ENCODE data around the gene UMODL1.

DNA sequence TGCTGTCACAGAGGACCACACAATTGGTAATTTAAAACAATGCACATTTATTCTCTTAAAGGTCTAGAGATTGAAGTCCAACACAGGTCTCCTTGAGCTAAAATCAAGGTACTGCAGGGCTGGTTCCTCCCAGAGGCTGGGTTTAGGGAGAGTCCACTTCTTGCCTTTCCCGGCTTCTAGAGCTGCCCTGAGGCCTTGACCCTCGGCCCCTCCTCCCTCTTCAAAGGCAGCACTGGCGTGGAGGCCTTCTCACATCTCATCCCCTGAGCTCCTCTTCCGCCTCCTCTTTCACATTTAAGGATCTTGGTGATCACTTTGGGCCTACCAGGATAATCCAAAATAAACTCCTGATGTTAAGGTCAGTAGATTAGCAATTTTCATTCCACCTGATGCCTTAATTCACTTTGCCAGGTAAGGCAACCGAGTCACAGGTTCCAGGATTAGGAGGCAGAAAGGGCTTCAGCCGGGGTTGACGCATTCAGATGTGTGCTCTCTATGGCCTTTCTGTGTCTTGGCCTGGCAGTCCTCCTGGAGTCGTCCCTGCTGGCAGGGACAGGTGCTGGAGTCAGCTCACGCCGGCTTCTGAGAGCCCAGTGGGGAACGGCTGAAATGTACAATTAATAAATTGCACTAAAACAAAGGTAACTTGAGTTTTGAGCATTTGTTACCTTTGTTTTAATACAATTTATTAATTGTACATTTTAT lies 86.6 kb downstream of the UMODL1 start:
- TF ChIP-seq, protein P1, sequence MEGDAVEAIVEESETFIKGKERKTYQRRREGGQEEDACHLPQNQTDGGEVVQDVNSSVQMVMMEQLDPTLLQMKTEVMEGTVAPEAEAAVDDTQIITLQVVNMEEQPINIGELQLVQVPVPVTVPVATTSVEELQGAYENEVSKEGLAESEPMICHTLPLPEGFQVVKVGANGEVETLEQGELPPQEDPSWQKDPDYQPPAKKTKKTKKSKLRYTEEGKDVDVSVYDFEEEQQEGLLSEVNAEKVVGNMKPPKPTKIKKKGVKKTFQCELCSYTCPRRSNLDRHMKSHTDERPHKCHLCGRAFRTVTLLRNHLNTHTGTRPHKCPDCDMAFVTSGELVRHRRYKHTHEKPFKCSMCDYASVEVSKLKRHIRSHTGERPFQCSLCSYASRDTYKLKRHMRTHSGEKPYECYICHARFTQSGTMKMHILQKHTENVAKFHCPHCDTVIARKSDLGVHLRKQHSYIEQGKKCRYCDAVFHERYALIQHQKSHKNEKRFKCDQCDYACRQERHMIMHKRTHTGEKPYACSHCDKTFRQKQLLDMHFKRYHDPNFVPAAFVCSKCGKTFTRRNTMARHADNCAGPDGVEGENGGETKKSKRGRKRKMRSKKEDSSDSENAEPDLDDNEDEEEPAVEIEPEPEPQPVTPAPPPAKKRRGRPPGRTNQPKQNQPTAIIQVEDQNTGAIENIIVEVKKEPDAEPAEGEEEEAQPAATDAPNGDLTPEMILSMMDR (IDR thresholded peaks at IDR 0.05; ENCODE audit: poor library complexity): no peak
- TF ChIP-seq EZH2phosphoT487 (IDR thresholded peaks at IDR 0.05; ENCODE audit: low read depth, severe bottlenecking, unreplicated experiment): no peak
